GM12875 (cell line): ENCODE results near the gene NOL8.

Source experiments
- H3K4me3 ChIP-seq: one replicate; pipeline ENCODE4 v1.5.1; 2011; ENCODE audit warnings: low read depth, low read length, control low read depth
- CTCF ChIP-seq: IDR thresholded peaks from 2 replicates; pipeline ENCODE4 v1.5.1; 2011; ENCODE audit warnings: low read depth, mild to moderate bottlenecking, control low read depth, inconsistent platforms, low read length, moderate library complexity, borderline replicate concordance; ENCODE audit not compliant: insufficient read depth

The NOL8 gene

GRCh38 chr9:92328225-92328624 is 3.1 kb upstream of the NOL8 start:
- no peak overlapping the region for H3K4me3 ChIP-seq
- no peak for TF ChIP-seq CTCF

- H3K4me3 ChIP-seq: no peak overlapping the region
- TF ChIP-seq CTCF: no peak
Observed at GRCh38 chr9:92327283-92327850, 2.2 kb upstream of the NOL8 start.

- TF ChIP-seq CTCF: no peak
- peak overlapping the region; percentile 83 for H3K4me3 ChIP-seq
Observed at GRCh38 chr9:92325991-92326500, 896 bp upstream of the NOL8 start.

GRCh38 chr9:92324889-92325268 is 271 bp downstream of the NOL8 start:
- no peak for TF ChIP-seq CTCF
- peak overlapping the region; percentile 83 for H3K4me3 ChIP-seq

GRCh38 chr9:92324431-92324830 is 719 bp downstream of the NOL8 start:
- peak overlapping the region; percentile 83 for H3K4me3 ChIP-seq
- no peak for TF ChIP-seq CTCF

GRCh38 chr9:92315456-92315855 is 9.7 kb downstream of the NOL8 start:
- H3K4me3 ChIP-seq: no peak overlapping the region
- no peak for TF ChIP-seq CTCF

GRCh38 chr9:92313624-92314012 is 11.5 kb downstream of the NOL8 start:
- no peak for TF ChIP-seq CTCF
- no peak overlapping the region for H3K4me3 ChIP-seq
